ENCODE data around the gene CRK.
A peak's percentile ranks its signal among the peaks of the same experiment; 100 is the strongest.
"Not testable (repeated sequence)": the region's sequence is repeated elsewhere in the genome, so short reads cannot be mapped to it uniquely, and the experiment has no call there.

Gene CRK

DNA sequence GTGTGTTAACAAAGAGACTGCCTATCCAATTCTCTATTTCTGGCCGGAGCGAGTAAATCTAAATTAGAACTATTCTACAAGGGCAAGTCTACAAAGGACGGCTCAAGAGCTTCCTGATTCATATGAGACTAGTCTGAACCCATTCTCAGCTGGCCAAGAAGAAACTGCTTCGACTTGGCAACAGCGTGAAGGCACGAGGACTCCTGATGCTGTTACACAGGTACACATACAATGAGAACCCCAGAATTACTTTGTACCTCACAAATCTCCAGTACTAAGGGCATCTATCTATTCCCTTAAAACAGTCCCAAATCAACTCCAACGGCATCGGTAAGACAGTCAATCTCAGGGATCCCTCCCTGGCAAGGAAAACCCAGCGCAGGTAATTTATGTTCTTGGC is 1.5 kb downstream of the CRK start:
- no peak for DNase-seq (ENCODE audit: low read depth)
- TF ChIP-seq, protein P1, sequence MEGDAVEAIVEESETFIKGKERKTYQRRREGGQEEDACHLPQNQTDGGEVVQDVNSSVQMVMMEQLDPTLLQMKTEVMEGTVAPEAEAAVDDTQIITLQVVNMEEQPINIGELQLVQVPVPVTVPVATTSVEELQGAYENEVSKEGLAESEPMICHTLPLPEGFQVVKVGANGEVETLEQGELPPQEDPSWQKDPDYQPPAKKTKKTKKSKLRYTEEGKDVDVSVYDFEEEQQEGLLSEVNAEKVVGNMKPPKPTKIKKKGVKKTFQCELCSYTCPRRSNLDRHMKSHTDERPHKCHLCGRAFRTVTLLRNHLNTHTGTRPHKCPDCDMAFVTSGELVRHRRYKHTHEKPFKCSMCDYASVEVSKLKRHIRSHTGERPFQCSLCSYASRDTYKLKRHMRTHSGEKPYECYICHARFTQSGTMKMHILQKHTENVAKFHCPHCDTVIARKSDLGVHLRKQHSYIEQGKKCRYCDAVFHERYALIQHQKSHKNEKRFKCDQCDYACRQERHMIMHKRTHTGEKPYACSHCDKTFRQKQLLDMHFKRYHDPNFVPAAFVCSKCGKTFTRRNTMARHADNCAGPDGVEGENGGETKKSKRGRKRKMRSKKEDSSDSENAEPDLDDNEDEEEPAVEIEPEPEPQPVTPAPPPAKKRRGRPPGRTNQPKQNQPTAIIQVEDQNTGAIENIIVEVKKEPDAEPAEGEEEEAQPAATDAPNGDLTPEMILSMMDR (IDR thresholded peaks at IDR 0.05; ENCODE audit: control insufficient read depth, insufficient read depth, low read depth, low read length, missing control alignments), result no peak
- H3K4me3 ChIP-seq (ENCODE audit: control insufficient read depth, low read depth, low read length), result peak overlapping the region; percentile 70

DNA sequence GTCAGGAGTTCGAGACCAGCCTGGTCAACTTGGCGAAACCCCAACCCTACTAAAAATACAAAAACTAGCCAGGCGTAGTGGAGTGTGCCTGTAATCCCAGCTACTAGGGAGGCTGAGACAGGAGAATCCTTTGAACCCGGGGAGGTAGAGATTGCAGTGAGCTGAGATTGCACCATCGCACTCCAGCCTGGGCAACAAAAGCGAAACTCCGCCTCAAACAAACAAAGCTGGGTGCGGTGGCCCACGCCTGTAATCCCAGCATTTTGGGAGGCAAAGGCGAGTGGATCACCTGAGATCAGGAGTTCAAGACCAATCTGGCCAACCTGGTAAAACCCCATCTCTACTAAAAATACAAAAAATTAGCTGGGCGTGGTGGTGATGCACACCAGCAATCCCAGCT is 2.3 kb downstream of the CRK start:
- DNase-seq (ENCODE audit: low read depth), result not testable (repeated sequence)

DNA sequence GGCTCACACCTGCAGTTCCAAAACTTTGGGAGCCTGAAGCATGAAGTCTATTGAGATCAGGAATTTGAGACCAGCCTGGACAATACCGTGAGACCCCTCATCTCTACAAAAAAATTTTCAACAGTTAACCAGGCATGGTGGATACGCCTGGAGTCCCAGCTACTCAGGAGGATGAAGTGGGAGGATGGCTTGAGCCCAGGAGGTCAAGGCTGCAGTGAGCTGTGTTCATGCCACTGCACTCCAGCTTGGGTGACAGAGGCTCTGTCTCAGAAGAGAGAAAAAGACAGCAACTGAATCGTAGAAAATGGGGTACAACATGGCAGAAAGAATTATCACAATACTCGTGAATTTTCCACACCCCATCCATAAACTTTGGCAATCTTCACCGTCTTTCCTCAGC is 3.2 kb downstream of the CRK start:
- no peak for DNase-seq (ENCODE audit: low read depth)
- TF ChIP-seq, protein P1 (IDR thresholded peaks at IDR 0.05; ENCODE audit: control insufficient read depth, insufficient read depth, low read depth, low read length, missing control alignments), result no peak
- no peak overlapping the region for H3K4me3 ChIP-seq (ENCODE audit: control insufficient read depth, low read depth, low read length)

More for the DNA sequence above, 2.3 kb downstream of the CRK start:
- not testable (repeated sequence) for H3K4me3 ChIP-seq (ENCODE audit: control insufficient read depth, low read depth, low read length)

DNA sequence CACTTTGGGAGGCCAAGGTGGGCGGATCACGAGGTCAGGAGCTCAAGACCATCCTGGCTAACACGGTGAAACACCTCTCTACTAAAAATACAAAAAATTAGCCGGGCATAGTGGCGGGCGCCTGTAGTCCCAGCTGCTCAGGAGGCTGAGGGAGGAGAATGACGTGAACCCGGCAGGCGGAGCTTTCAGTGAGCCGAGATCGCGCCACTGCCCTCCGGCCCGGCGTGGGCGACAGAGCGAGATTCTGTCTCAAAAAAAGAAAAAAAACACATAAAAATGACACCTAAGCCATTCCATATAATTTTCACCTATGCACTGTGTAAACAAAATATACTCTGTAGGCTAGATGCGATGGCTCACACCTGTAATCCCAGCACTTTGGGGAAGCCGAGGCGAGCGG is 5.8 kb downstream of the CRK start:
- not testable (repeated sequence) for DNase-seq (ENCODE audit: low read depth); H3K4me3 ChIP-seq (ENCODE audit: control insufficient read depth, low read depth, low read length)

DNA sequence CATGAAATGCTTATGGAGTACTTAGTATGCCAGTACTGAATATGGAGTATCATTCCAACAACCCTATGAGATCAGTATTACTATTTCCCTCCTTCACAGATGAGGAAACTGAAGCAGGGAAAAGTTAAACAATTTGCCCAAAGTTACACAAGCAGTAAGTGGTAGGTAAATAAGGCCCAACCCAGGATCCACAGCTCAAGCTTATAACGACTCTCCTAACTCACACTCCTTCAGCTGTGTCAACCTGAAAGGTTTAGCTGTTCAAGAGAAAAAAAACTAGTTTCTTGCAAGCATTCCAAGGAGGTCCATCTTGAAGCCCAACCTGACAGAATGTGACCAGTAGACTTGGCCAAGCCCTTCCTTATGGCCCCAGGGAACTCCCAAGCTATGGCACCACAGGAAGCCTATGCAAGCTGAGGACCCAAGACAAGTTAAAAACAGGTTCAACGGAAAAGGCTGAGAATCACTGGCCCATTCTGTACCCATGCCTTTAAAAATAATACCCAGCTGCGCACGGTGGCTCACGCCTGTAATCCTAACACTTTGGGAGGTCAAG is 6.5 kb downstream of the CRK start:
- DNase-seq (ENCODE audit: low read depth), result no peak
- TF ChIP-seq, protein P1 (IDR thresholded peaks at IDR 0.05; ENCODE audit: control insufficient read depth, insufficient read depth, low read depth, low read length, missing control alignments), result no peak
- H3K4me3 ChIP-seq (ENCODE audit: control insufficient read depth, low read depth, low read length), result no peak overlapping the region

DNA sequence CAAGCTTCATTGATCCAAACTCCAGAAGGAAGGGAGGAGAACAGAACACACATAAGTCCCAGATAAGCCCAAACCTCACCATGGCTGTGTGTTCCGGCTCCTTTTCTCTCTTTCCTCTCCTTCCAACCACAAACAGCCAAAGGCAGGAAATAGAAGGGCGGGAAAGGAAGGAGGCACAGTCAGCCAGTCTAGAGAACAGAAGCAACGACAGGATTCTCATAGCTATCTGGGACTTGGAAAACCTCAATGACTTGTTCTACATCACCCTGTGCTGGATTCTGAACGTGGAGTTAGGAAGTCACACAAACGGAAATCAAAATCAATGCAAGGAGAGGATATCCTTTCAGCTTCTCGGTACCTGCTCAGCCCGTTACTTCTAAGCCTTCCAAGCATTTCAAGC is 9.0 kb downstream of the CRK start:
- no peak for DNase-seq (ENCODE audit: low read depth)
- TF ChIP-seq, protein P1 (IDR thresholded peaks at IDR 0.05; ENCODE audit: control insufficient read depth, insufficient read depth, low read depth, low read length, missing control alignments), result no peak
- no peak overlapping the region for H3K4me3 ChIP-seq (ENCODE audit: control insufficient read depth, low read depth, low read length)

DNA sequence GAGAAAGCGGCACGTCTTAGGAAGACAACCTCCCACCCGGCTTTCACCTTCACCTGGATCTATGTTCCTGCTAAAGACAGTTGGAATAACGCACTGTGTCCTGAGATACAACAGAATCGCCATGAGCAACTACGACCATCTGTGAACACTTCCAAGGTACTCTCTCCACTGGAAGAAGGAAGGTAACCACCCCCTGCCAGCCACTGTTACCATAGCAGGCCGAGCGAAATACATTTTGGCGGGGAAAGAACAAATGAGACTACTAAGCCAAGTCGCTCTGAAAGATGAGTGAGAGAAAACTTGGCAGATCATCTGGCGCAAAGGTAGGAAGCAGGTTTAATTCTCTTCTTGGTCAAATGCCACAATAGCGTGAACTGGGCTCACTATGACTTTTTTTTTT is 9.8 kb downstream of the CRK start:
- TF ChIP-seq, protein P1 (IDR thresholded peaks at IDR 0.05; ENCODE audit: control insufficient read depth, insufficient read depth, low read depth, low read length, missing control alignments), result no peak
- DNase-seq (ENCODE audit: low read depth), result no peak
- no peak overlapping the region for H3K4me3 ChIP-seq (ENCODE audit: control insufficient read depth, low read depth, low read length)

DNA sequence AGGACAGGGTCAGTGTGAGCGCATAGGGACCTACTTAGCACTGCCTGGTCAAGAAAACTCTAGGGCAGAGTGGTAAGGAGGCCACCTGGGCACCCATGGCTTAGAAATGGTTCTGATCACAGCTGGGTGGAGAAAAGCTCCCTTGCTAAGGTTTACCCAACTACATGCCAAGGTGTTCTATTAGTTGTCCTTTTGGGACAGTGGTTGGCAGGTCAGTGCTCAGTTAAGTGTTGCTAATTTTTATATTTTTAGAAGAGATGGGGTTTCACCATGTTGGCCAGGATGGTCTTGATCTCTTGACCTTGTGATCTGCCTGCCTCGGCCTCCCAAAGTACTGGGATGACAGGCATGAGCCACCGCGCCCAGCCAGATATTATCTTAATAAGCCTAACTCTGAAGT is 10.3 kb downstream of the CRK start:
- not testable (repeated sequence) for H3K4me3 ChIP-seq (ENCODE audit: control insufficient read depth, low read depth, low read length); DNase-seq (ENCODE audit: low read depth)

DNA sequence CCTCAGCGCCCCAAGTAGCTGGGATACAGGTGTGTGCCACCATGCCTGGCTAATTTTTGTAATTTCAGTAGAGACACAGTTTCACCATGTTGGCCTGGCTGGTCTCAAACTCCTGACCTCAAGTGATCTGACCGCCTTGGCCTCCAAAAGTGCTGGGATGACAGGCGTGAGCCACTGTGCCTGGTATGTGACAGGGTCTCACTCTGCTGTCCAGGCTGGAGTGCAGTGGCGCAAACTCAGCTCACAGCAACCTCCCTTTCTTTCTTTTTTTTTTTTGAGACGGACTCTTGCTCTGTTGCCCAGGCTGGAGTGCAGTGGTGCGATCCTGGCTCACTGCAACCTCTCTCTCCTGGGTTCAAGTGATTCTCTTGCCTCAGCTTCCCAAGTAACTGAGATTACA is 13.3 kb downstream of the CRK start:
- not testable (repeated sequence) for DNase-seq (ENCODE audit: low read depth); H3K4me3 ChIP-seq (ENCODE audit: control insufficient read depth, low read depth, low read length)
